A673 (cell line): ENCODE data around the gene GMIP. TPM values are rescaled to one million over a fixed set of nuclear protein-coding genes. Genes with fewer than 3 reads are reported as not detected.

Source experiments
- BruUV-seq: library from RNA; stranded (reverse); fragments of 400-500 nt; replicated peaks from 2 replicates; lab custom pipeline; 2021; lab: Mats Ljungman, UMichigan
- CTCF ChIA-PET: fragments of 300-600 bp; sonication (Branson Sonifier 250); formaldehyde crosslinking; loops from one replicate; lab custom pipeline; 2022; ENCODE audit warnings: antibody characterized with exemption; lab: Charles Lee
- POLR2A ChIA-PET: fragments of 300-600 bp; sonication (Branson Sonifier 250); formaldehyde crosslinking; loops from one replicate; lab custom pipeline; 2022; ENCODE audit warnings: antibody characterized with exemption; ENCODE audit not compliant: low non-redundant PET; lab: Charles Lee
- DNase-seq: peaks from one replicate; pipeline ENCODE4 v3.0.0-alpha.2; 2015; ENCODE audit warnings: low spot score
- H3K27ac ChIP-seq: fragments of 200-600 bp; sonication (generic); 2 replicates; pipeline ENCODE4 v1.5.1; 2016; ENCODE audit warnings: mixed run types, low read depth, mild to moderate bottlenecking, mixed read lengths, antibody characterized with exemption, low read length; ENCODE audit not compliant: poor library complexity, severe bottlenecking
- H3K27me3 ChIP-seq: fragments of 200-600 bp; sonication (generic); replicated peaks from 2 replicates; pipeline ENCODE4 v1.6.1; 2017; ENCODE audit warnings: mixed run types, low read depth, mild to moderate bottlenecking, mixed read lengths, antibody characterized with exemption, low read length; ENCODE audit not compliant: insufficient read depth, poor library complexity
- H3K36me3 ChIP-seq: fragments of 200-600 bp; sonication (generic); 2 replicates; pipeline ENCODE4 v1.6.1; 2016; ENCODE audit warnings: mixed run types, mild to moderate bottlenecking, mixed read lengths, antibody characterized with exemption, low read length; ENCODE audit not compliant: insufficient read depth, poor library complexity, severe bottlenecking
- H3K4me1 ChIP-seq: fragments of 200-600 bp; sonication (generic); 2 replicates; pipeline ENCODE4 v1.6.1; 2017; ENCODE audit warnings: mixed run types, mild to moderate bottlenecking, mixed read lengths, antibody characterized with exemption, low read length; ENCODE audit not compliant: insufficient read depth, poor library complexity, severe bottlenecking
- H3K4me3 ChIP-seq: fragments of 200-600 bp; sonication (generic); 2 replicates; pipeline ENCODE4 v1.5.1; 2016; ENCODE audit warnings: low read depth, mixed run types, mild to moderate bottlenecking, mixed read lengths, low read length; ENCODE audit not compliant: poor library complexity, severe bottlenecking
- H3K9me3 ChIP-seq: fragments of 200-600 bp; sonication (generic); 2 replicates; pipeline ENCODE4 v1.6.1; 2016; ENCODE audit warnings: mixed run types, low read depth, mild to moderate bottlenecking, mixed read lengths, antibody characterized with exemption, low read length; ENCODE audit not compliant: poor library complexity, severe bottlenecking
- CTCF ChIP-seq: fragments of 300-800, 200-600 bp; sonication (generic); conservative IDR thresholded peaks from 2 replicates; pipeline ENCODE4 v1.5.1; 2017; ENCODE audit warnings: low read depth, mild to moderate bottlenecking, antibody characterized with exemption, low read length, moderate library complexity, mixed read lengths
- EZH2 ChIP-seq: fragments of 200-600 bp; sonication (generic); IDR thresholded peaks from 2 replicates; pipeline ENCODE4 v1.6.1; 2017; ENCODE audit warnings: borderline replicate concordance, low read depth, mild to moderate bottlenecking, mixed read lengths, antibody characterized with exemption, low read length; ENCODE audit not compliant: poor library complexity, severe bottlenecking
- intact Hi-C: fragments of 100-400 bp; cut with micrococcal nuclease; formaldehyde crosslinking; loops from one replicate; pipeline ENCODE4 v1.10.0; 2022; ENCODE audit not compliant: unreplicated experiment
- total RNA-seq: library from RNA; stranded (reverse); gene quantifications from 2 replicates; pipeline ENCODE4 v1.2.3, GENCODE V29; 2021

The GMIP gene
- total RNA-seq, 1 experiment from 2014 or later = 9.0 TPM

GRCh38 chr19:19606021-19606420 lies 37.4 kb downstream of the GMIP start:
- no peaks in the 10 kb centered on the region for H3K36me3 ChIP-seq
- no peak for DNase-seq
- no peaks in the 10 kb centered on the region for H3K27me3 ChIP-seq
- H3K4me1 ChIP-seq = no peaks in the 10 kb centered on the region
- intact Hi-C loops = no loop called here
- no peaks in the 10 kb centered on the region for H3K9me3 ChIP-seq
- TF ChIP-seq CTCF = no peak
- no peak for TF ChIP-seq EZH2
- POLR2A ChIA-PET = no interaction called here
- no peak overlapping the region for H3K27ac ChIP-seq
- CTCF ChIA-PET = no interaction called here
- BruUV-seq = no TSS peak
- H3K4me3 ChIP-seq = no peak overlapping the region

- no peaks in the 10 kb centered on the region for H3K4me1 ChIP-seq
- CTCF ChIA-PET = no interaction called here
- no peaks in the 10 kb centered on the region for H3K27me3 ChIP-seq
- intact Hi-C loops = no loop called here
- BruUV-seq = no TSS peak
- DNase-seq = no peak
- TF ChIP-seq EZH2 = no peak
- no peak for TF ChIP-seq CTCF
- no peak overlapping the region for H3K27ac ChIP-seq
- no peaks in the 10 kb centered on the region for H3K36me3 ChIP-seq
- H3K4me3 ChIP-seq = no peak overlapping the region
- POLR2A ChIA-PET = interaction anchor here (0.6 kb wide), 1 partner anchor 9 kb away, joined by 3 read pairs; no protein-coding TSS in a partner anchor
- H3K9me3 ChIP-seq = no peaks in the 10 kb centered on the region
Measured at GRCh38 chr19:19602713-19603324, 40.6 kb downstream of the GMIP start.

GRCh38 chr19:19602136-19602712 lies 41.2 kb downstream of the GMIP start:
- no peaks in the 10 kb centered on the region for H3K4me1 ChIP-seq
- no peaks in the 10 kb centered on the region for H3K9me3 ChIP-seq
- intact Hi-C loops = no loop called here
- no peak overlapping the region for H3K27ac ChIP-seq
- H3K4me3 ChIP-seq = no peak overlapping the region
- no peak for DNase-seq
- CTCF ChIA-PET = no interaction called here
- H3K27me3 ChIP-seq = no peaks in the 10 kb centered on the region
- no peaks in the 10 kb centered on the region for H3K36me3 ChIP-seq
- BruUV-seq = no TSS peak
- no peak for TF ChIP-seq CTCF
- TF ChIP-seq EZH2 = no peak
- POLR2A ChIA-PET = interaction anchor here (0.6 kb wide), 1 partner anchor 10 kb away, joined by 3 read pairs; no protein-coding TSS in a partner anchor
